ENCODE data around the gene ADCY9.

Gene ADCY9

GRCh38 chr16:4133897-4134372, 17.7 kb upstream of the ADCY9 start:
- in situ Hi-C loops (cut with HindIII; ENCODE audit: low pct_ligation_motif_present, low sequenced_read_pairs): no loop called here

GRCh38 chr16:4131621-4132020, 15.4 kb upstream of the ADCY9 start:
- peaks cover 2% of the 10 kb centered on the region for H3K27me3 ChIP-seq (replicated peaks)
- H3K27ac ChIP-seq: no peak overlapping the region
- no peak overlapping the region for H3K4me3 ChIP-seq (ENCODE audit: low read depth, low read length)
- in situ Hi-C loops (cut with HindIII; ENCODE audit: low pct_ligation_motif_present, low sequenced_read_pairs): no loop called here
- DNase-seq: no peak
- TF ChIP-seq CTCF (IDR thresholded peaks at IDR 0.05; ENCODE audit: low read depth, low read length, missing control alignments): no peak
- H3K36me3 ChIP-seq (replicated peaks): no peaks in the 10 kb centered on the region

More at GRCh38 chr16:4133897-4134372, 17.7 kb upstream of the ADCY9 start:
- no peaks in the 10 kb centered on the region for H3K36me3 ChIP-seq (replicated peaks)
- no peak for DNase-seq
- H3K27me3 ChIP-seq (replicated peaks): peaks cover 2% of the 10 kb centered on the region
- H3K27ac ChIP-seq: no peak overlapping the region
- no peak for TF ChIP-seq CTCF (IDR thresholded peaks at IDR 0.05; ENCODE audit: low read depth, low read length, missing control alignments)
- H3K4me3 ChIP-seq (ENCODE audit: low read depth, low read length): no peak overlapping the region

- no peak for TF ChIP-seq CTCF (IDR thresholded peaks at IDR 0.05; ENCODE audit: low read depth, low read length, missing control alignments)
- in situ Hi-C loops (cut with HindIII; ENCODE audit: low pct_ligation_motif_present, low sequenced_read_pairs): no loop called here
These were observed 8.5 kb upstream of the ADCY9 start for GRCh38 chr16:4124535-4125294.

GRCh38 chr16:4123616-4124300, 7.5 kb upstream of the ADCY9 start:
- H3K36me3 ChIP-seq (replicated peaks): no peaks in the 10 kb centered on the region
- H3K27me3 ChIP-seq (replicated peaks): no peaks in the 10 kb centered on the region
- TF ChIP-seq CTCF (IDR thresholded peaks at IDR 0.05; ENCODE audit: low read depth, low read length, missing control alignments): no peak
- no peak overlapping the region for H3K27ac ChIP-seq
- no peak overlapping the region for H3K4me3 ChIP-seq (ENCODE audit: low read depth, low read length)
- peak; percentile 61 for DNase-seq
- in situ Hi-C loops (cut with HindIII; ENCODE audit: low pct_ligation_motif_present, low sequenced_read_pairs): no loop called here

More at GRCh38 chr16:4124535-4125294, 8.5 kb upstream of the ADCY9 start:
- Histone ChIP-seq H3K36me3 (replicated peaks) (no peaks in the 10 kb centered on the region), H3K27me3 (replicated peaks) (no peaks in the 10 kb centered on the region), H3K4me3 (ENCODE audit: low read depth, low read length) (no peak overlapping the region), H3K27ac (no peak overlapping the region)
- no peak for DNase-seq

GRCh38 chr16:4120176-4120575, 3.9 kb upstream of the ADCY9 start:
- no peaks in the 10 kb centered on the region for H3K36me3 ChIP-seq (replicated peaks)
- H3K27ac ChIP-seq: no peak overlapping the region
- in situ Hi-C loops (cut with HindIII; ENCODE audit: low pct_ligation_motif_present, low sequenced_read_pairs): no loop called here
- no peak for TF ChIP-seq CTCF (IDR thresholded peaks at IDR 0.05; ENCODE audit: low read depth, low read length, missing control alignments)
- no peak overlapping the region for H3K4me3 ChIP-seq (ENCODE audit: low read depth, low read length)
- no peaks in the 10 kb centered on the region for H3K27me3 ChIP-seq (replicated peaks)
- no peak for DNase-seq

Measured in brain microvascular endothelial cell (primary cell).